Measurements from ENCODE around the gene SLCO3A1.

GRCh38 chr15:92100301-92100700, 246.8 kb downstream of the SLCO3A1 start:
- TF ChIP-seq CTCF (conservative IDR thresholded peaks at IDR 0.05; ENCODE audit: low read length) (no peak), EZH2phosphoT487 (IDR thresholded peaks at IDR 0.05; ENCODE audit: borderline replicate concordance, low read depth, low read length) (no peak)
